Ovary (tissue), 9 donors: ENCODE data around the gene ATP6V1G3. TPM values are rescaled to one million over a fixed set of nuclear protein-coding genes. Genes with fewer than 3 reads are reported as not detected.

Experiments
- DNase-seq, 5 donors: peaks; one replicate each; pipeline ENCODE4 v3.0.0-alpha.2; 2019 to 2020
- H3K27ac ChIP-seq, 2 donors: fragments of 200-600 bp; one replicate each; pipeline versions ENCODE4 v1.5.1 to v1.8.0; 2019 to 2022
- H3K27me3 ChIP-seq: fragments of 200-600 bp; one replicate; pipeline ENCODE4 v1.8.0; 2022
- H3K36me3 ChIP-seq: fragments of 200-600 bp; sonication (generic); one replicate; pipeline ENCODE4 v1.5.1; 2019
- H3K4me1 ChIP-seq: one replicate; pipeline ENCODE4 v1.8.1; 2013; ENCODE audit warnings: mild to moderate bottlenecking, moderate library complexity; ENCODE audit not compliant: insufficient read depth
- H3K4me3 ChIP-seq: fragments of 200-600 bp; sonication (generic); one replicate; pipeline ENCODE4 v1.5.1; 2017
- H3K9me3 ChIP-seq, 2 donors: fragments of 200-600 bp in 1 of 2; sonication (generic) in 1 of 2; one replicate each; pipeline versions ENCODE4 v1.5.1 to v1.8.1; 2013 to 2019; ENCODE audit warnings: mild to moderate bottlenecking in 1 of 2, moderate library complexity in 1 of 2
- EP300 ChIP-seq: sonication (generic); formaldehyde crosslinking; IDR thresholded peaks from one replicate; pipeline ENCODE4 v1.6.1; 2017; ENCODE audit warnings: antibody characterized with exemption
- POLR2A ChIP-seq: fragments of 450-650 bp; IDR thresholded peaks from one replicate; pipeline ENCODE4 v1.6.1; 2017; ENCODE audit warnings: antibody characterized with exemption, mild to moderate bottlenecking, moderate library complexity
- WGBS, 3 donors: extraction: QIAGEN DNeasy Blood & Tissue Kit in 1 of 3; methylation state at CpG; one replicate each; pipeline versions ENCODE4 v1.1.5 to v1.1.7; 2013 to 2017; 5-methylcytosine and 5-hydroxymethylcytosine counted together
- intact Hi-C, 4 donors: fragments of 100-400 bp; cut with DNase I; formaldehyde crosslinking; loops; one replicate each; pipeline versions ENCODE4 v1.11.0 to v1.15.1; 2022 to 2023
- polyA plus RNA-seq, 2 donors: library from polyadenylated mRNA; stranded (reverse); fragments of 200-250 nt in 1 of 2; fragments of 350-450 nt in 1 of 2; fragmentation: Illumina TruSeq in 1 of 2; extraction: RNeasy Lipid Tissue Mini Kit (QIAGEN cat#74804) in 1 of 2; gene quantifications; one replicate each; pipeline ENCODE4 v1.2.3, GENCODE V29; 2013 to 2014
- total RNA-seq, 7 donors: library from RNA; depleted of rRNA in 2 of 7; stranded (reverse); fragments of >200 nt in 2 of 7; fragmentation: NEBNext Ultra II Directional in 3 of 7; extraction: Animal tissue kit (Norgen Biotek cat#: 25700) in 3 of 7; gene quantifications; one replicate each; pipeline versions ENCODE4 v1.1.0 to v1.2.4, GENCODE V29; 2016 to 2023
- TF ChIP-seq, protein P1 (sequence below), 3 donors: fragments of 450-650 bp in 2 of 3; fragments of 200-600 bp in 1 of 3; IDR thresholded peaks; one replicate each; pipeline versions ENCODE4 v1.5.1 to v1.8.0; 2016 to 2022; ENCODE audit warnings: antibody characterized with exemption in 3 of 3, mild to moderate bottlenecking in 1 of 3
- donor health status: DM: no; HTN: no; CAD: no; lungs with moderate emphysema.
- donor health status: DM: no; HTN: no; CAD: no.
- donor health status: Bipolar disorder and iron deficiency.
- donor health status: DM: yes; HTN: yes; CAD: no.
- donor health status: DM: no; HTN: no; CAD: no.
- donor health status: DM: yes; HTN: yes; CAD: no.

The ATP6V1G3 gene
- total and polyA plus RNA-seq, 9 donors, result not detected

DNA sequence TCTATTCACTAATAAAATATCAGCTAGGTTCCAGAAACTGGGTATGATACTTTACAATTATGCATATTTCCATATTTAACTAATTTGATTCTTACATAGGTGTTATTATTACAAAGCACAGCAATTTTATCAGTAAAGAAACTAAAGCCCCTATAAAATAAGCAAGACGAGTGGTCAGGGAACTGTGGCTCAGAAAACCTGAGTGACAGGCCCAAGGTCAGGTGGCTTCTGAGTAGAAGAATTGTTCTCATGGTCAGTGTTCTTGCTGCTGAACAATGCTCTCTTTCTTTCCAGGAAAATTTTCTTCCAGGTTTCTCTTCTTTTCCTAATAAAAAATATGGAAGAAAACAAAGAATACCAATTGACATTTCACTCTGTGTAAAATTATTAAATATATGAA, 2.2 kb upstream of the ATP6V1G3 start:
- 84 to 89% (median 86%) methylated on average over 1 of the region's 1 CpG for WGBS, 3 donors
- Histone ChIP-seq H3K27me3 (no peaks in the 10 kb centered on the region), H3K27ac (no peak overlapping the region), H3K4me3 (no peak overlapping the region), H3K9me3 (no peaks in the 10 kb centered on the region), H3K4me1 (no peaks in the 10 kb centered on the region), H3K36me3 (no peaks in the 10 kb centered on the region)
- DNase-seq, result no peak
- intact Hi-C loops, result no loop called here
- TF ChIP-seq POLR2A (no peak), EP300 (no peak)
- TF ChIP-seq, protein P1, sequence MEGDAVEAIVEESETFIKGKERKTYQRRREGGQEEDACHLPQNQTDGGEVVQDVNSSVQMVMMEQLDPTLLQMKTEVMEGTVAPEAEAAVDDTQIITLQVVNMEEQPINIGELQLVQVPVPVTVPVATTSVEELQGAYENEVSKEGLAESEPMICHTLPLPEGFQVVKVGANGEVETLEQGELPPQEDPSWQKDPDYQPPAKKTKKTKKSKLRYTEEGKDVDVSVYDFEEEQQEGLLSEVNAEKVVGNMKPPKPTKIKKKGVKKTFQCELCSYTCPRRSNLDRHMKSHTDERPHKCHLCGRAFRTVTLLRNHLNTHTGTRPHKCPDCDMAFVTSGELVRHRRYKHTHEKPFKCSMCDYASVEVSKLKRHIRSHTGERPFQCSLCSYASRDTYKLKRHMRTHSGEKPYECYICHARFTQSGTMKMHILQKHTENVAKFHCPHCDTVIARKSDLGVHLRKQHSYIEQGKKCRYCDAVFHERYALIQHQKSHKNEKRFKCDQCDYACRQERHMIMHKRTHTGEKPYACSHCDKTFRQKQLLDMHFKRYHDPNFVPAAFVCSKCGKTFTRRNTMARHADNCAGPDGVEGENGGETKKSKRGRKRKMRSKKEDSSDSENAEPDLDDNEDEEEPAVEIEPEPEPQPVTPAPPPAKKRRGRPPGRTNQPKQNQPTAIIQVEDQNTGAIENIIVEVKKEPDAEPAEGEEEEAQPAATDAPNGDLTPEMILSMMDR (IDR thresholded peaks at IDR 0.05), result no peak

DNA sequence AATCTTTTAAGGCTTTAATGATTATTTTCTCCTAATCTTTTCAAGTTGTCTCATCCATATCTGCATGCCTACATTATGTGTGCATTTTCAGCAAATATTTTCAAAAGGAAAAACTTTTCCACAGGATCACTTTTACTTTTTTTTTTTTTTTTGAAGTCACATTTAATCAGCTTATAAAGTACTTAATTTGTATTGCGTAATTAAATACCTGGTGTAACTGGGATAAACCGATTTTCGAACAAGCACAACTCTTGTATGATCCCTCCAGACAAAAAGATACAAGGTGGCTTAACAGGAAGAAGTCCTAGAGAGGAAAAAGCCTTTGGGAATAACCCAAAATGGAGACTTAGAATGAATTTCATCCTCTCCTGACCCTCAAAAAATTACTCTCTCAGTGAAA, 1.3 kb upstream of the ATP6V1G3 start:
- WGBS, 3 donors, result 90 to 96% (median 93%) methylated on average over 3 of the region's 3 CpGs
- H3K27ac ChIP-seq, result no peak overlapping the region
- H3K27me3 ChIP-seq, result no peaks in the 10 kb centered on the region
- intact Hi-C loops, result no loop called here
- no peak for DNase-seq
- TF ChIP-seq POLR2A, result no peak
- TF ChIP-seq, protein P1 (IDR thresholded peaks at IDR 0.05), result no peak
- TF ChIP-seq EP300, result no peak
- H3K4me1 ChIP-seq, result no peaks in the 10 kb centered on the region
- no peak overlapping the region for H3K4me3 ChIP-seq
- no peaks in the 10 kb centered on the region for H3K36me3 ChIP-seq
- H3K9me3 ChIP-seq, result no peaks in the 10 kb centered on the region

DNA sequence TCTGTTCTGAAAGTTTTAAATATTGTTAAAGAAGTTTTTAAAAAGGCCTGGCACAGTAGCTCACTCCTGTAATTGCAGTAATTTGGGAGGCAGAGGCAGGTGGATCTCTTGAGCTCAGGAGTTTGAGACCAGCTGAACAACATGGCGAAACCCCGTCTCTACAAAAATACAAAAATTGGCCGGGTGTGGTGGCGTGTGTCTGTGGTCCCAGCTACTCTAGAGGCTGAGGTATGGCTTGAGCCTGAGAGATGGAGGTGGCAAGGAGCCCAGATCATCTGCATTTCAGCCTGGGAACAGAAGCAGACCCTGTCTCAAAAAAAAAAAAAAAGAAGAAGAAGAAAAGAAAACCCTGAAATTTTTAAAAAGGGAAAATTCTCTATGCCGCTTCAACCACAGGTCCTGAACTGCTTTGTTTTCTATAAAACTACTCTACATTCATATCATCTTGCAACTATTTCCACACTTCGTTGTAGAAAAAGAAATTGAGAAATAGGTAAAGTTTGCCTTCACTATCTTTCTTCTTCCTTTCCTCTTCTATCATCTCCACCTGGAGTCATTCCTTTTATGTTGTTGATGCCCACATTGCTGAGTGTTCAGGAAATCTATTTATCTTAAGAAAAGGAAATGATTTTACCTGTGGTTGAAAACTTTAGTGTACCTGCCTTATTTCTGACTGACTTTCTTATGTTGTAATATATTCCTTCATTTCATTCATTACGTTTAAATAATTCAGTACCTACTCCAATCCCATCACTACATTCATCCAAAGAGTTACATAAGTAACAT, 1.7 kb downstream of the ATP6V1G3 start:
- TF ChIP-seq POLR2A (no peak), EP300 (no peak)
- TF ChIP-seq, protein P1 (IDR thresholded peaks at IDR 0.05), result no peak
- Histone ChIP-seq H3K27ac (no peak overlapping the region), H3K4me3 (no peak overlapping the region), H3K27me3 (no peaks in the 10 kb centered on the region), H3K4me1 (no peaks in the 10 kb centered on the region), H3K9me3 (no peaks in the 10 kb centered on the region), H3K36me3 (no peaks in the 10 kb centered on the region)
- no peak for DNase-seq
- 93% methylated on average over 7 of the region's 7 CpGs for WGBS, 3 donors
- intact Hi-C loops, result no loop called here

GRCh38 chr1:198535631-198536030, 4.8 kb downstream of the ATP6V1G3 start:
- no peaks in the 10 kb centered on the region for H3K36me3 ChIP-seq
- no peaks in the 10 kb centered on the region for H3K9me3 ChIP-seq
- intact Hi-C loops, result no loop called here
- H3K27ac ChIP-seq, result no peak overlapping the region
- DNase-seq, result no peak
- H3K4me3 ChIP-seq, result no peak overlapping the region
- H3K27me3 ChIP-seq, result no peaks in the 10 kb centered on the region
- H3K4me1 ChIP-seq, result no peaks in the 10 kb centered on the region
- TF ChIP-seq, protein P1 (IDR thresholded peaks at IDR 0.05), result no peak
- TF ChIP-seq EP300 (no peak), POLR2A (no peak)
